GM12878 (cell line): ENCODE measurements around the gene XRN2.

ENCODE experiments used
- CEBPZ ChIP-seq: fragments of 150-350 bp; IDR thresholded peaks from 2 replicates; pipeline ENCODE4 v1.6.1; 2016; ENCODE audit warnings: low read depth, low read length
- E2F4 ChIP-seq: IDR thresholded peaks from 2 replicates; pipeline ENCODE4 v1.6.1; 2012; ENCODE audit warnings: low read depth, low read length, improper control_type of control experiment
- MXI1 ChIP-seq: fragments of 150-350 bp; IDR thresholded peaks from 2 replicates; pipeline ENCODE4 v1.6.1; 2011; ENCODE audit warnings: low read depth, mild to moderate bottlenecking, inconsistent platforms, low read length, improper control_type of control experiment
- NBN ChIP-seq: fragments of 450-650 bp; IDR thresholded peaks from 2 replicates; pipeline ENCODE4 v1.6.1; 2016
- RELB ChIP-seq: fragments of 450-650 bp; IDR thresholded peaks from 2 replicates; pipeline ENCODE4 v1.6.1; 2017; ENCODE audit warnings: low read depth, mild to moderate bottlenecking, moderate library complexity
- SIN3A ChIP-seq: IDR thresholded peaks from 2 replicates; pipeline ENCODE4 v1.6.1; 2012; ENCODE audit warnings: low read depth, low read length, improper control_type of control experiment
- SRF ChIP-seq, 2 experiments: IDR thresholded peaks; 2 replicates each; pipeline ENCODE4 v1.6.1; 2011; ENCODE audit warnings: low read depth in 2 of 2, low read length in 2 of 2, mild to moderate bottlenecking in 1 of 2, moderate library complexity in 1 of 2
- TAF1 ChIP-seq: IDR thresholded peaks from 2 replicates; pipeline ENCODE4 v1.6.1; 2011; ENCODE audit warnings: mild to moderate bottlenecking, low read depth, low read length, borderline replicate concordance
- TCF3 ChIP-seq: IDR thresholded peaks from 2 replicates; pipeline ENCODE4 v1.6.1; 2012; ENCODE audit warnings: low read depth, mild to moderate bottlenecking, low read length, borderline replicate concordance; ENCODE audit not compliant: insufficient read depth
- ZNF274 ChIP-seq: IDR thresholded peaks from one replicate; pipeline ENCODE4 v1.8.0; 2011; ENCODE audit not compliant: insufficient read length, insufficient read depth
- TF ChIP-seq, protein P1 (sequence below), 3 experiments: IDR thresholded peaks in 2 of 3; conservative IDR thresholded peaks in 1 of 3; 2 replicates each; pipeline ENCODE4 v1.5.1; 2011; ENCODE audit warnings: low read depth in 3 of 3, low read length in 3 of 3, mild to moderate bottlenecking in 3 of 3, control low read depth in 2 of 3, moderate library complexity in 2 of 3, inconsistent platforms in 1 of 3, mixed read lengths in 1 of 3; ENCODE audit not compliant: control insufficient read depth in 2 of 3, insufficient read depth in 1 of 3; ENCODE audit errors: extremely low read depth in 1 of 3
- TF ChIP-seq, protein P2 (sequence below): fragments of 450-650 bp; formaldehyde crosslinking; IDR thresholded peaks from 2 replicates; pipeline ENCODE4 v1.4.0; 2020; ENCODE audit warnings: mild to moderate bottlenecking, moderate library complexity

DNA sequence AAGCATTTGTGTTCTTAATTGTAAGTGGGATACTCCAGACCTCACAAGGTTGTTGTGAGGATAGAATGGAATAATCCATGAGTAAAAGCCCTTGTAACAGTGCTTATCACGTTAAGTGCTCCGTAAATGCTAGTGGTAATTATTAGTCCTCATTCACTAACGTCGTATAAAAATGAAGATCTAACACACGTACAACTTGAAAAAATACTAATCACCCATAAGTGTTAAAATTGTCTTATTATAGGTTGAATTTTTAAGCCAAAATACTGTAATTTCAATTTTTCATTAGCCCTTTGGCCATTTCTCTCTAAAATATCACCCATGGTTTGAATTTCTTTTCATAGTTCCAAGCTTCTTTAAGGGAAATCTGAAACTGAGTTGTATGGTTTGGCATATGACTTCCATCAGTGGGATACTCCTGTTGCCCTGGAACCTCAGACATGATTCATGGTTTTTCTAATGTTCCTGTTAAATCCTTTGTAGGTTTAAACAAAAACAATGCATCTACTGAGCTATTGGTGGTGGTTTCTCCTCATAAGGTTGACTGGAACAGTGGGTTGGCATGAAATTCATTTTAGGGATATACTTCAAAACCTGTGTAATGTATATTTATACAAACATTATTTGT, 19.1 kb downstream of the XRN2 start:
- no peak for TF ChIP-seq ZNF274
- no peak for TF ChIP-seq CEBPZ
- TF ChIP-seq MXI1 = no peak
- TF ChIP-seq TAF1 = no peak
- TF ChIP-seq, protein P1, sequence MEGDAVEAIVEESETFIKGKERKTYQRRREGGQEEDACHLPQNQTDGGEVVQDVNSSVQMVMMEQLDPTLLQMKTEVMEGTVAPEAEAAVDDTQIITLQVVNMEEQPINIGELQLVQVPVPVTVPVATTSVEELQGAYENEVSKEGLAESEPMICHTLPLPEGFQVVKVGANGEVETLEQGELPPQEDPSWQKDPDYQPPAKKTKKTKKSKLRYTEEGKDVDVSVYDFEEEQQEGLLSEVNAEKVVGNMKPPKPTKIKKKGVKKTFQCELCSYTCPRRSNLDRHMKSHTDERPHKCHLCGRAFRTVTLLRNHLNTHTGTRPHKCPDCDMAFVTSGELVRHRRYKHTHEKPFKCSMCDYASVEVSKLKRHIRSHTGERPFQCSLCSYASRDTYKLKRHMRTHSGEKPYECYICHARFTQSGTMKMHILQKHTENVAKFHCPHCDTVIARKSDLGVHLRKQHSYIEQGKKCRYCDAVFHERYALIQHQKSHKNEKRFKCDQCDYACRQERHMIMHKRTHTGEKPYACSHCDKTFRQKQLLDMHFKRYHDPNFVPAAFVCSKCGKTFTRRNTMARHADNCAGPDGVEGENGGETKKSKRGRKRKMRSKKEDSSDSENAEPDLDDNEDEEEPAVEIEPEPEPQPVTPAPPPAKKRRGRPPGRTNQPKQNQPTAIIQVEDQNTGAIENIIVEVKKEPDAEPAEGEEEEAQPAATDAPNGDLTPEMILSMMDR (IDR thresholded peaks at IDR 0.05 in 2 of 3, conservative IDR thresholded peaks at IDR 0.05 in 1 of 3; ENCODE audit: control insufficient read depth in 2 of 3, extremely low read depth in 1 of 3, insufficient read depth in 1 of 3, low read depth in 3 of 3, low read length in 3 of 3) = no peak
- no peak for TF ChIP-seq TCF3
- TF ChIP-seq NBN = no peak
- TF ChIP-seq, protein P2, sequence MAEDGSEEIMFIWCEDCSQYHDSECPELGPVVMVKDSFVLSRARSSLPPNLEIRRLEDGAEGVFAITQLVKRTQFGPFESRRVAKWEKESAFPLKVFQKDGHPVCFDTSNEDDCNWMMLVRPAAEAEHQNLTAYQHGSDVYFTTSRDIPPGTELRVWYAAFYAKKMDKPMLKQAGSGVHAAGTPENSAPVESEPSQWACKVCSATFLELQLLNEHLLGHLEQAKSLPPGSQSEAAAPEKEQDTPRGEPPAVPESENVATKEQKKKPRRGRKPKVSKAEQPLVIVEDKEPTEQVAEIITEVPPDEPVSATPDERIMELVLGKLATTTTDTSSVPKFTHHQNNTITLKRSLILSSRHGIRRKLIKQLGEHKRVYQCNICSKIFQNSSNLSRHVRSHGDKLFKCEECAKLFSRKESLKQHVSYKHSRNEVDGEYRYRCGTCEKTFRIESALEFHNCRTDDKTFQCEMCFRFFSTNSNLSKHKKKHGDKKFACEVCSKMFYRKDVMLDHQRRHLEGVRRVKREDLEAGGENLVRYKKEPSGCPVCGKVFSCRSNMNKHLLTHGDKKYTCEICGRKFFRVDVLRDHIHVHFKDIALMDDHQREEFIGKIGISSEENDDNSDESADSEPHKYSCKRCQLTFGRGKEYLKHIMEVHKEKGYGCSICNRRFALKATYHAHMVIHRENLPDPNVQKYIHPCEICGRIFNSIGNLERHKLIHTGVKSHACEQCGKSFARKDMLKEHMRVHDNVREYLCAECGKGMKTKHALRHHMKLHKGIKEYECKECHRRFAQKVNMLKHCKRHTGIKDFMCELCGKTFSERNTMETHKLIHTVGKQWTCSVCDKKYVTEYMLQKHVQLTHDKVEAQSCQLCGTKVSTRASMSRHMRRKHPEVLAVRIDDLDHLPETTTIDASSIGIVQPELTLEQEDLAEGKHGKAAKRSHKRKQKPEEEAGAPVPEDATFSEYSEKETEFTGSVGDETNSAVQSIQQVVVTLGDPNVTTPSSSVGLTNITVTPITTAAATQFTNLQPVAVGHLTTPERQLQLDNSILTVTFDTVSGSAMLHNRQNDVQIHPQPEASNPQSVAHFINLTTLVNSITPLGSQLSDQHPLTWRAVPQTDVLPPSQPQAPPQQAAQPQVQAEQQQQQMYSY (CRISPR knock-in tag) = no peak
- no peak for TF ChIP-seq E2F4
- TF ChIP-seq RELB = no peak
- TF ChIP-seq SRF (IDR thresholded peaks at IDR 0.05; ENCODE audit: low read depth in 2 of 2, low read length in 2 of 2) = no peak
- TF ChIP-seq SIN3A = no peak
